ENCODE results near the gene LRG1. TPM values are rescaled to one million over a fixed set of nuclear protein-coding genes. Genes with fewer than 3 reads are reported as not detected.

The LRG1 gene
- polyA plus RNA-seq, 1 donor (not counting 4 experiments of a cell fraction or from before 2014, with no cell fraction given), result 1.2 TPM

- H3K9ac ChIP-seq (ENCODE audit: control insufficient read depth, extremely low read depth, insufficient read depth, low read length), result no peak overlapping the region
- TF ChIP-seq EZH2 (IDR thresholded peaks at IDR 0.05; ENCODE audit: low read length) (no peak), CTCF (optimal IDR thresholded peaks at IDR 0.05 in 1 of 3, IDR thresholded peaks at IDR 0.05 in 1 of 3, conservative IDR thresholded peaks at IDR 0.05 in 1 of 3; ENCODE audit: extremely low read depth in 1 of 3, insufficient read depth in 2 of 3, low read length in 3 of 3) (no peak)
- peaks cover 8% of the 10 kb centered on the region for H3K4me1 ChIP-seq (ENCODE audit: control insufficient read depth, extremely low read depth, insufficient read depth, low read length)
- peak overlapping the region; percentile 27 for H3K4me2 ChIP-seq (ENCODE audit: control insufficient read depth, extremely low read depth, insufficient read depth, low read depth, low read length)
- no peak overlapping the region for H2AFZ ChIP-seq (ENCODE audit: control insufficient read depth, low read length)
- H3K36me3 ChIP-seq (ENCODE audit: control insufficient read depth in 2 of 2, extremely low read depth in 1 of 2, insufficient read depth in 2 of 2, low read length in 2 of 2), result peaks cover 11 to 13% of the 10 kb centered on the region in 2 experiments
- H4K20me1 ChIP-seq (ENCODE audit: control insufficient read depth, extremely low read depth, insufficient read depth, low read length), result no peaks in the 10 kb centered on the region
- H3K27me3 ChIP-seq (ENCODE audit: control insufficient read depth, extremely low read depth, insufficient read depth, low read length), result no peaks in the 10 kb centered on the region
- H3K9me3 ChIP-seq (ENCODE audit: control insufficient read depth, low read depth, low read length), result no peaks in the 10 kb centered on the region
- DNase-seq (ENCODE audit: low read depth, low spot score), result no peak
- no peak overlapping the region for H3K4me3 ChIP-seq (ENCODE audit: control insufficient read depth in 2 of 3, extremely low read depth in 1 of 3, insufficient read depth in 2 of 3, low read depth in 1 of 3, low read length in 3 of 3)
- dilution Hi-C loops (cut with MboI; ENCODE audit: extremely low pct_ligation_motif_present, low sequenced_read_pairs), result no loop called here
- no peaks in the 10 kb centered on the region for H3K79me2 ChIP-seq (ENCODE audit: control insufficient read depth, insufficient read depth, low read length)
- FAIRE-seq, result no peak
- H3K9me1 ChIP-seq (ENCODE audit: control insufficient read depth, extremely low read depth, insufficient read depth, low read length), result peaks cover 2% of the 10 kb centered on the region
- H3K27ac ChIP-seq (ENCODE audit: control insufficient read depth, insufficient read depth, low read length), result no peak overlapping the region
These were observed 33.2 kb downstream of the LRG1 start for GRCh38 chr19:4506449-4507149.

- Histone ChIP-seq H3K4me1 (ENCODE audit: control insufficient read depth, extremely low read depth, insufficient read depth, low read length) (peaks cover 8% of the 10 kb centered on the region), H3K27ac (ENCODE audit: control insufficient read depth, insufficient read depth, low read length) (no peak overlapping the region), H3K36me3 (ENCODE audit: control insufficient read depth in 2 of 2, extremely low read depth in 1 of 2, insufficient read depth in 2 of 2, low read length in 2 of 2) (peaks cover 13 to 15% of the 10 kb centered on the region in 2 experiments), H3K4me3 (ENCODE audit: control insufficient read depth in 2 of 3, extremely low read depth in 1 of 3, insufficient read depth in 2 of 3, low read depth in 1 of 3, low read length in 3 of 3) (no peak overlapping the region), H3K27me3 (ENCODE audit: control insufficient read depth, extremely low read depth, insufficient read depth, low read length) (no peaks in the 10 kb centered on the region), H3K9me1 (ENCODE audit: control insufficient read depth, extremely low read depth, insufficient read depth, low read length) (peaks cover 2% of the 10 kb centered on the region), H3K9me3 (ENCODE audit: control insufficient read depth, low read depth, low read length) (no peaks in the 10 kb centered on the region), H3K4me2 (ENCODE audit: control insufficient read depth, extremely low read depth, insufficient read depth, low read depth, low read length) (no peak overlapping the region), H3K9ac (ENCODE audit: control insufficient read depth, extremely low read depth, insufficient read depth, low read length) (no peak overlapping the region), H4K20me1 (ENCODE audit: control insufficient read depth, extremely low read depth, insufficient read depth, low read length) (no peaks in the 10 kb centered on the region), H3K79me2 (ENCODE audit: control insufficient read depth, insufficient read depth, low read length) (no peaks in the 10 kb centered on the region), H2AFZ (ENCODE audit: control insufficient read depth, low read length) (no peak overlapping the region)
- no peak for DNase-seq (ENCODE audit: low read depth, low spot score)
- dilution Hi-C loops (cut with MboI; ENCODE audit: extremely low pct_ligation_motif_present, low sequenced_read_pairs), result no loop called here
- FAIRE-seq, result no peak
- no peak for TF ChIP-seq EZH2 (IDR thresholded peaks at IDR 0.05; ENCODE audit: low read length)
- TF ChIP-seq CTCF (optimal IDR thresholded peaks at IDR 0.05 in 1 of 3, IDR thresholded peaks at IDR 0.05 in 1 of 3, conservative IDR thresholded peaks at IDR 0.05 in 1 of 3; ENCODE audit: extremely low read depth in 1 of 3, insufficient read depth in 2 of 3, low read length in 3 of 3), result no peak
These were observed 34.0 kb downstream of the LRG1 start for GRCh38 chr19:4505570-4506448.
